GM12878 (cell line): ENCODE measurements around the gene CETN3. TPM values are rescaled to one million over a fixed set of nuclear protein-coding genes. Genes with fewer than 3 reads are reported as not detected.

Experiments
- ATAC-seq: fragments of 200-7000 bp; cut with Tn5 transposase; 3 replicates; pipeline ENCODE4 v1.9.1; 2020; ENCODE audit warnings: mild to moderate bottlenecking, moderate library complexity
- BruUV-seq: library from RNA; stranded (reverse); fragments of 400-500 nt; replicated peaks from 2 replicates; lab custom pipeline; 2021; lab: Mats Ljungman, UMichigan
- CTCF ChIA-PET: fragments of 300-600 bp; sonication (Branson Sonifier 250); formaldehyde crosslinking; extraction: SDS; loops from one replicate; lab custom pipeline; 2021; ENCODE audit warnings: inconsistent platforms; lab: Yijun Ruan, JAX
- POLR2A ChIA-PET: fragments of 350-600 bp; formaldehyde crosslinking; extraction: SDS; loops from one replicate; lab custom pipeline; 2021; ENCODE audit warnings: inconsistent platforms; lab: Charles Lee
- RAD21 ChIA-PET: fragments of 300-600 bp; sonication (Branson Sonifier 250); formaldehyde crosslinking; loops from one replicate; lab custom pipeline; 2023; ENCODE audit warnings: antibody characterized with exemption; ENCODE audit not compliant: unreplicated experiment; lab: Charles Lee
- SMC1A ChIA-PET: fragments of 300-600 bp; sonication (Branson Sonifier 250); formaldehyde crosslinking; loops from one replicate; lab custom pipeline; 2023; ENCODE audit not compliant: unreplicated experiment, uncharacterized antibody; lab: Charles Lee
- DNase-seq: peaks from one replicate; pipeline ENCODE4 v3.0.0-alpha.2; 2011; ENCODE audit warnings: low read depth, low spot score
- FAIRE-seq: peaks from 3 replicates; lab custom pipeline; 2011; peaks lifted over from hg19 to GRCh38; lab: Jason Lieb, UNC
- H2AFZ ChIP-seq: 2 replicates; pipeline ENCODE4 v1.6.0; 2011; ENCODE audit warnings: low read depth, low read length, control low read depth; ENCODE audit not compliant: control insufficient read depth
- H3K27ac ChIP-seq: 2 replicates; pipeline ENCODE4 v1.5.1; 2011; ENCODE audit warnings: control low read depth; ENCODE audit not compliant: control insufficient read depth, insufficient read depth
- H3K27me3 ChIP-seq, 2 experiments: replicated peaks in 1 of 2; 2 replicates each; pipeline versions ENCODE4 v1.6.0 to v1.6.1; 2011; ENCODE audit warnings: low read length in 1 of 2; ENCODE audit not compliant: control insufficient read depth in 2 of 2, insufficient read depth in 2 of 2
- H3K36me3 ChIP-seq, 2 experiments: 2 replicates each; pipeline ENCODE4 v1.5.1; 2011; ENCODE audit warnings: low read length in 1 of 2; ENCODE audit not compliant: control insufficient read depth in 2 of 2, insufficient read depth in 2 of 2
- H3K4me1 ChIP-seq: 2 replicates; pipeline ENCODE4 v1.6.1; 2011; ENCODE audit warnings: mild to moderate bottlenecking, low read length, moderate library complexity, mixed read lengths; ENCODE audit not compliant: control insufficient read depth, insufficient read depth
- H3K4me2 ChIP-seq: 2 replicates; pipeline ENCODE4 v1.6.0; 2011; ENCODE audit warnings: control low read depth; ENCODE audit not compliant: control insufficient read depth, insufficient read depth
- H3K4me3 ChIP-seq: fragments of 200-600 bp; sonication (generic); 2 replicates; pipeline ENCODE4 v1.5.1; 2016
- H3K79me2 ChIP-seq: 2 replicates; pipeline ENCODE4 v1.6.0; 2011; ENCODE audit warnings: low read length; ENCODE audit not compliant: control insufficient read depth, insufficient read depth
- H3K9ac ChIP-seq: 2 replicates; pipeline ENCODE4 v1.8.0; 2011; ENCODE audit warnings: low read length, control low read depth, mixed read lengths; ENCODE audit not compliant: control insufficient read depth, insufficient read depth
- H3K9me3 ChIP-seq: replicated peaks from 3 replicates; pipeline ENCODE4 v1.5.1; 2011; ENCODE audit warnings: mild to moderate bottlenecking, low read length; ENCODE audit not compliant: control insufficient read depth, insufficient read depth
- H4K20me1 ChIP-seq: 2 replicates; pipeline ENCODE4 v1.6.0; 2011; ENCODE audit not compliant: control insufficient read depth, insufficient read depth
- EGR1 ChIP-seq, 2 experiments: IDR thresholded peaks; 1 replicate in 1 of 2; 2 replicates in 1 of 2; pipeline ENCODE4 v1.6.1; 2011 to 2012; ENCODE audit warnings: low read depth in 2 of 2, low read length in 2 of 2, borderline replicate concordance in 1 of 2, mild to moderate bottlenecking in 1 of 2, moderate library complexity in 1 of 2
- EP300 ChIP-seq, 2 experiments: fragments of 150-350 bp in 1 of 2; IDR thresholded peaks; 2 replicates each; pipeline ENCODE4 v1.6.1; 2011 to 2012; ENCODE audit warnings: low read depth in 2 of 2, low read length in 2 of 2, borderline replicate concordance in 1 of 2, improper control_type of control experiment in 1 of 2, inconsistent platforms in 1 of 2; ENCODE audit not compliant: control insufficient read depth in 1 of 2
- FOXM1 ChIP-seq: IDR thresholded peaks from 2 replicates; pipeline ENCODE4 v1.6.1; 2012; ENCODE audit warnings: low read depth, mild to moderate bottlenecking, inconsistent platforms, low read length, moderate library complexity
- HDAC2 ChIP-seq: fragments of 200-600 bp; sonication (generic); IDR thresholded peaks from 2 replicates; pipeline ENCODE4 v1.6.1; 2017
- MEF2A ChIP-seq: IDR thresholded peaks from 2 replicates; pipeline ENCODE4 v1.6.1; 2011; ENCODE audit warnings: low read depth, mild to moderate bottlenecking, low read length, moderate library complexity; ENCODE audit not compliant: insufficient read depth
- NFIC ChIP-seq: IDR thresholded peaks from 2 replicates; pipeline ENCODE4 v1.6.1; 2012; ENCODE audit warnings: low read depth, mild to moderate bottlenecking, inconsistent platforms, low read length, moderate library complexity
- NKRF ChIP-seq: fragments of 450-650 bp; conservative IDR thresholded peaks from 2 replicates; pipeline ENCODE4 v1.6.1; 2017; ENCODE audit warnings: mild to moderate bottlenecking, moderate library complexity
- RCOR1 ChIP-seq: conservative IDR thresholded peaks from 2 replicates; pipeline ENCODE4 v1.6.1; 2012; ENCODE audit warnings: low read depth, low read length, improper control_type of control experiment
- REST ChIP-seq: IDR thresholded peaks from 2 replicates; pipeline ENCODE4 v1.6.1; 2012; ENCODE audit warnings: mild to moderate bottlenecking, low read depth, low read length
- STAT3 ChIP-seq: IDR thresholded peaks from 2 replicates; pipeline ENCODE4 v1.6.1; 2011; ENCODE audit warnings: low read depth, low read length, improper control_type of control experiment
- WGBS: methylation state at CpG from one replicate; pipeline ENCODE4 v1.1.6; 2016; ENCODE audit warnings: low lambda C conversion rate; ENCODE audit not compliant: insufficient replicate concordance, insufficient coverage; ENCODE audit errors: missing lambda C conversion rate; 5-methylcytosine and 5-hydroxymethylcytosine counted together
- in situ Hi-C: fragments of 300-500 bp; cut with MboI; formaldehyde crosslinking; loops from 9 replicates; pipeline ENCODE4 v1.14.3; 2018; ENCODE audit warnings: mixed read lengths
- intact Hi-C: fragments of 100-400 bp; cut with micrococcal nuclease; formaldehyde crosslinking; loops from one replicate; pipeline ENCODE4 v1.14.2; 2022; ENCODE audit not compliant: unreplicated experiment
- polyA plus RNA-seq, 11 experiments: library from polyadenylated mRNA; depleted of rRNA in 4 of 11; unstranded in 6 of 11; stranded (reverse) in 5 of 11; fragments of >200 nt; fragmentation: Nextera tagmentation in 4 of 11; fragmentation: Illumina TruSeq in 1 of 11; extraction: Ambion mirVana in 4 of 11; extraction: Trizol in 1 of 11; gene quantifications; 1 replicate in 1 of 11; 2 replicates in 10 of 11; pipeline versions ENCODE4 v1.2.1 to v1.2.3, GENCODE V29; 2011 to 2016; ENCODE audit warnings: inconsistent platforms in 2 of 11, missing spikeins in 2 of 11, low read depth in 1 of 11
- total RNA-seq, 4 experiments: library from RNA; depleted of rRNA in 3 of 4; stranded (reverse); fragments of >200 nt in 3 of 4; fragmentation: Illumina TruSeq in 1 of 4; extraction: Trizol in 1 of 4; gene quantifications; 2 replicates each; pipeline versions ENCODE4 v1.2.1 to v1.2.3, GENCODE V29; 2013 to 2021

CETN3 gene
- total and polyA plus RNA-seq, 10 of the 15 experiments (the other 5 are each of a cell fraction or from before 2014, with no cell fraction given): 16.8 to 59.1 (median 51.8) TPM

GRCh38 chr5:90356176-90356575 lies 53.4 kb downstream of the CETN3 start (continued):
- TF ChIP-seq FOXM1 (no peak), REST (no peak)

DNA sequence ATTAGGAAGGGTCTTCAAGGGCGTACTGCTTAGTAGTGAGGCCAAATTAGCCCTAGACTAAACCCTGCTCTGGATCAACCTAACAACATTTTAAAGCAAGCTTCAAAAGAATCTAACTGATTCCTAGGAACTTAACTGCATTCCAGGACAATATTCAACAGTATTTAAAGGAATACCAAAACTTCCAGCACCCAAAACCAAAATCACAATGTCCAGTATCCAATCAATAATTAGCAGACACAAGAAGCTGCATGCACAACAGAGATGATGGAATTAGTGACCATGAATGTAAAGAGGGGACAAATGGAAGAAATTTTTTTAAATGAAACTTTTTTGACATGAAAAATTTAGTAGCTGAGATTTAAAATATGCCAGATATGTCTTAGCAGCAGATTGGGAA lies 53.9 kb downstream of the CETN3 start:
- in situ Hi-C loops: no loop called here
- no TSS peak for BruUV-seq
- TF ChIP-seq EGR1 (IDR thresholded peaks at IDR 0.05; ENCODE audit: borderline replicate concordance in 1 of 2, low read depth in 2 of 2, low read length in 2 of 2) (no peak), RCOR1 (no peak), MEF2A (no peak), NFIC (no peak), STAT3 (no peak), HDAC2 (no peak), NKRF (no peak), EP300 (IDR thresholded peaks at IDR 0.05; ENCODE audit: borderline replicate concordance in 1 of 2, control insufficient read depth in 1 of 2, low read depth in 2 of 2, low read length in 2 of 2) (no peak)

More for the DNA sequence above, 53.9 kb downstream of the CETN3 start:
- no peaks in the 10 kb centered on the region for H3K79me2 ChIP-seq
- no peaks in the 10 kb centered on the region for H3K4me1 ChIP-seq
- no peak for ATAC-seq
- H3K36me3 ChIP-seq: no peaks in the 10 kb centered on the region
- RAD21 ChIA-PET: no interaction called here
- no peak overlapping the region for H3K9ac ChIP-seq
- DNase-seq: no peak
- 53% methylated on average over 1 of the region's 1 CpG for WGBS
- H3K27me3 ChIP-seq: no peaks in the 10 kb centered on the region
- intact Hi-C loops: no loop called here
- H3K4me3 ChIP-seq: no peak overlapping the region
- no peak for FAIRE-seq
- no peak overlapping the region for H2AFZ ChIP-seq
- CTCF ChIA-PET: interaction anchor here (1.3 to 1.7 kb wide), 2 partner anchors 10 to 23 kb away, joined by 3 to 4 read pairs; no protein-coding TSS in a partner anchor
- H3K9me3 ChIP-seq: no peaks in the 10 kb centered on the region; the same call in 2 of the 3 replicates
- SMC1A ChIA-PET: interaction anchor here (0.7 to 2.4 kb wide), 6 partner anchors 8 to 291 kb away, joined by 3 to 9 read pairs (median 3); no protein-coding TSS in a partner anchor
- no peaks in the 10 kb centered on the region for H4K20me1 ChIP-seq
- POLR2A ChIA-PET: interaction anchor here (1.2 kb wide), 1 partner anchor 11 kb away, joined by 3 read pairs; no protein-coding TSS in a partner anchor
- H3K4me2 ChIP-seq: no peak overlapping the region
- H3K27ac ChIP-seq: no peak overlapping the region
